Adrenal gland (tissue), 12 donors: ENCODE measurements around the gene RPH3AL. TPM values are rescaled to one million over a fixed set of nuclear protein-coding genes. Genes with fewer than 3 reads are reported as not detected.

Source experiments
- DNase-seq, 7 donors: peaks; one replicate each; pipeline ENCODE4 v3.0.0-alpha.2; 2019 to 2020
- H3K27ac ChIP-seq, 5 donors: fragments of 200-600 bp; sonication (generic) in 4 of 5; 1 replicate in 3 of 5; 2 replicates in 2 of 5; pipeline versions ENCODE4 v1.5.1 to v1.8.0; 2016 to 2020; ENCODE audit warnings: mild to moderate bottlenecking in 1 of 5
- H3K27me3 ChIP-seq: fragments of 200-600 bp; 2 replicates; pipeline ENCODE4 v1.8.0; 2021
- H3K36me3 ChIP-seq, 2 donors: fragments of 200-600 bp; replicated peaks in 1 of 2; 1 replicate in 1 of 2; 2 replicates in 1 of 2; pipeline versions ENCODE4 v1.5.1 to v1.8.0; 2018 to 2022
- H3K4me1 ChIP-seq, 2 donors: fragments of 200-600 bp; replicated peaks in 1 of 2; 1 replicate in 1 of 2; 2 replicates in 1 of 2; pipeline versions ENCODE4 v1.5.1 to v1.8.0; 2018 to 2021
- H3K4me3 ChIP-seq, 4 donors: fragments of 200-600 bp; sonication (generic) in 3 of 4; one replicate each; pipeline ENCODE4 v1.5.1; 2016 to 2018
- H3K9me3 ChIP-seq, 3 donors: fragments of 200-600 bp; sonication (generic) in 1 of 3; replicated peaks in 1 of 3; 1 replicate in 2 of 3; 2 replicates in 1 of 3; pipeline versions ENCODE4 v1.5.1 to v1.8.0; 2016 to 2021
- CTCF ChIP-seq, 6 experiments: fragments of 450-650 bp in 4 of 6; fragments of 200-600 bp in 2 of 6; sonication (generic) in 1 of 6; IDR thresholded peaks; 1 replicate in 5 of 6; 2 replicates in 1 of 6; pipeline versions ENCODE4 v1.5.1 to v1.8.0; 2016 to 2021; ENCODE audit warnings: antibody characterized with exemption in 6 of 6, mild to moderate bottlenecking in 2 of 6, moderate library complexity in 1 of 6
- POLR2A ChIP-seq, 2 donors: fragments of 450-650 bp; IDR thresholded peaks; one replicate each; pipeline ENCODE4 v1.6.1; 2017; ENCODE audit warnings: antibody characterized with exemption in 2 of 2, mild to moderate bottlenecking in 2 of 2, moderate library complexity in 1 of 2
- WGBS, 4 donors: extraction: QIAGEN DNeasy Blood & Tissue Kit in 2 of 4; methylation state at CpG; one replicate each; pipeline versions ENCODE4 v1.1.5 to v1.1.7; 2013 to 2017; 5-methylcytosine and 5-hydroxymethylcytosine counted together
- intact Hi-C, 2 donors: fragments of 100-400 bp; cut with DNase I; formaldehyde crosslinking; loops; one replicate each; pipeline versions ENCODE4 v1.14.1 to v1.15.0; 2022 to 2023
- polyA plus RNA-seq, 3 donors: library from polyadenylated mRNA; stranded (reverse); fragments of 200-250 nt in 2 of 3; fragments of 350-450 nt in 1 of 3; fragmentation: Illumina TruSeq in 1 of 3; extraction: RNeasy Lipid Tissue Mini Kit (QIAGEN cat#74804) in 1 of 3; gene quantifications; one replicate each; pipeline ENCODE4 v1.2.3, GENCODE V29; 2013 to 2014
- total RNA-seq, 9 donors: library from RNA; depleted of rRNA in 4 of 9; stranded (reverse); fragments of >200 nt in 4 of 9; fragments of 120-200 nt in 1 of 9; fragmentation: NEBNext Ultra II Directional in 1 of 9; extraction: Animal tissue kit (Norgen Biotek cat#: 25700) in 1 of 9; gene quantifications; one replicate each; pipeline versions ENCODE4 v1.1.0 to v1.2.4, GENCODE V29; 2013 to 2023
- donor health status: healthy with polysubstance abuse.
- donor health status: Bipolar disorder and iron deficiency.
- donor health status: DM: yes; HTN: yes; CAD: no.
- donor health status: DM: no; HTN: no; CAD: no.
- donor health status: DM: no; HTN: no; CAD: no.
- donor health status: DM: yes; HTN: yes; CAD: no.

Gene RPH3AL
- total and polyA plus RNA-seq, 12 donors: 7.7 to 79.2 (median 33.7) TPM

- DNase-seq: no peak
- Histone ChIP-seq H3K4me3 (no peak overlapping the region), H3K27ac (no peak overlapping the region), H3K27me3 (no peaks in the 10 kb centered on the region), H3K4me1 (no peaks in the 10 kb centered on the region), H3K36me3 (no peaks in the 10 kb centered on the region), H3K9me3 (no peaks in the 10 kb centered on the region)
- TF ChIP-seq CTCF (IDR thresholded peaks at IDR 0.05) (no peak), POLR2A (IDR thresholded peaks at IDR 0.05) (no peak)
- intact Hi-C loops: no loop called here
- 79 to 85% (median 81%) methylated on average over 11 of the region's 11 CpGs for WGBS, 4 donors
Measured at GRCh38 chr17:391850-392249, 39.2 kb upstream of the RPH3AL start.

DNA sequence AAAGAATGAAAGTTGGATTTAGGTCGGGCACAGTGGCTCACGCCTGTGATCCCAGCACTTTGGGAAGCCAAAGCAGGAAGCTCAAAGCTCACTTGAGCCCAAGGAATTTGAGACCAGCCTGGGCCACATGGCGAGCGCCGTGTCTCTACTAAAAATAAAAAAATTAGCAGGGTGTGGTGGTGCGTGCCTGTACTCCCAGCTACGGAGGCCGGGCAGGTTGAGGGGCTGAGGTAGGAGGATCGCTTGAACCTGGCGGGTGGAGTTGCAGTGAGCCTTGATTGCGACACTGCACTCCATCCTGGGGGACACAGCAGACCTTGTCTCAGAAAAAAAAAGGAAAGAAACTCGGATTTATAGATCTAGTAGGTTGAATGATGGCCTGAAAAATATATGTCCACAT, 37.4 kb upstream of the RPH3AL start:
- H3K4me3 ChIP-seq: no peak overlapping the region
- intact Hi-C loops: no loop called here
- no peaks in the 10 kb centered on the region for H3K9me3 ChIP-seq
- no peak overlapping the region for H3K27ac ChIP-seq
- no peaks in the 10 kb centered on the region for H3K36me3 ChIP-seq
- peaks cover 5 to 9% of the 10 kb centered on the region in 2 donors for H3K4me1 ChIP-seq
- TF ChIP-seq POLR2A (IDR thresholded peaks at IDR 0.05) (no peak), CTCF (IDR thresholded peaks at IDR 0.05) (no peak)
- 86 to 93% (median 88%) methylated on average over 12 of the region's 12 CpGs for WGBS, 4 donors
- no peaks in the 10 kb centered on the region for H3K27me3 ChIP-seq
- no peak for DNase-seq

GRCh38 chr17:388087-388486, 35.5 kb upstream of the RPH3AL start:
- no peak overlapping the region for H3K4me3 ChIP-seq
- no peak overlapping the region for H3K27ac ChIP-seq
- no peak for DNase-seq
- no peak for TF ChIP-seq CTCF (IDR thresholded peaks at IDR 0.05)
- TF ChIP-seq POLR2A (IDR thresholded peaks at IDR 0.05): no peak
- H3K36me3 ChIP-seq: no peaks in the 10 kb centered on the region
- no peaks in the 10 kb centered on the region for H3K27me3 ChIP-seq
- intact Hi-C loops: loop anchor here (5.0 to 10.0 kb wide), 2 partner anchors 73 to 226 kb away; no protein-coding TSS in a partner anchor
- H3K4me1 ChIP-seq: peaks cover 7 to 13% of the 10 kb centered on the region in 2 donors
- WGBS, 4 donors: 92 to 97% (median 96%) methylated on average over 10 of the region's 10 CpGs
- H3K9me3 ChIP-seq: no peaks in the 10 kb centered on the region

DNA sequence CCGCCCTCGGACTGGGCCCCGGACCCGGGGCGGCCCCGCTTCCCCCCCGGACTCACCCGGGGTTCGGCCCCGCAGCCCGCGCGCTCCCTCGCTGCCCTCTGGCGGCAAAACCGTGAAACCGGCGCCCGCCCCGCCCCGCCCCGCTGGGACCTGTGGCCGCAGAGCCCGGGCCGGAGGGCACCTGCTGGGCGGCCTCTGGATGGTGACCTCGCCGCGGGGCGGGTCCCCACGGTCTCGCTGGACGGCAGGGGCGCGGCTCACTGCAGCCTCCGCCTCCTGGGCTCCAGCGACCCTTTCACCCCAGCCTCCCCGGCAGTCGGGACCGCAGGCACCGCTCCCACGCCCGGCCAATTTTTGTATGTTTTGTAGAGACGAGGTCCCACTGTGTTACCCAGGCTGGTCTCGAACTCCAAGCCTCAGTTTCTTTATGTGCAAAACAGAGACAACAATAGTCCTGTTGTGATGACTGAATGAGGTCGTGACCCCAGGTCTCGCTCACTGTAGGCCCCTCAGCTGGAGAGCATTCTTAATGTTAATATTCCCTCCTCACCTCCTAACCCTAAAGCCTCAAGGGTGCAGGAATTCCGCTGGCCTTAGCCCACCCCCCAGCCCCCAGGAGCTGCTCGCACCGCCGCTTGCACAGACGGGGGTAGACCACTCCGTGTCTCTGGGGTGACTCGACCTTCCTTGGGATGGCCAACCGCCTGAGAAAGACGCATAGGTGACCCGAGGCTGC, 33.7 kb upstream of the RPH3AL start:
- Histone ChIP-seq H3K4me3 (peak overlapping the region in 1 of 4 donors; percentile 91), H3K9me3 (no peaks in the 10 kb centered on the region), H3K27me3 (no peaks in the 10 kb centered on the region), H3K27ac (peak overlapping the region in 3 of 5 donors; percentile 48 to 92 (median 79)), H3K4me1 (peaks cover 7 to 21% of the 10 kb centered on the region in 2 donors), H3K36me3 (no peaks in the 10 kb centered on the region)
- no peak for TF ChIP-seq POLR2A (IDR thresholded peaks at IDR 0.05)
- TF ChIP-seq CTCF (IDR thresholded peaks at IDR 0.05): peak; percentile 13 to 91 (median 62)
- intact Hi-C loops: loop anchor here (2.0 to 10.0 kb wide), 3 partner anchors 72 to 242 kb away; no protein-coding TSS in a partner anchor
- peak; percentile 74 to 89 (median 77) for DNase-seq
- WGBS, 4 donors: 15 to 56% (median 22%) methylated on average over 17 to 57 of the region's 57 CpGs
